T-helper 17 cell (primary cell): ENCODE results near the gene ASS1. TPM values are rescaled to one million over a fixed set of nuclear protein-coding genes. Genes with fewer than 3 reads are reported as not detected.

ENCODE experiments used
- ATAC-seq: fragments of 150-1000 bp; cut with Tn5 transposase; 2 replicates; pipeline ENCODE4 v1.10.0; 2021; ENCODE audit warnings: mild to moderate bottlenecking, moderate library complexity
- DNase-seq, 3 donors: peaks; one replicate each; pipeline versions ENCODE4 v3.0.0 to v3.0.0-alpha.2; 2020 to 2021
- H3K9me3 ChIP-seq: one replicate; pipeline ENCODE4 v1.7.0; 2013; ENCODE audit warnings: low read length, mild to moderate bottlenecking; ENCODE audit not compliant: control insufficient read depth, poor library complexity, severe bottlenecking
- H3K27ac Mint-ChIP-seq: one replicate; pipeline ENCODE4 v1.8.0; 2022; ENCODE audit warnings: mild to moderate bottlenecking, moderate library complexity, mixed read lengths
- H3K27me3 Mint-ChIP-seq: one replicate; pipeline ENCODE4 v1.8.0; 2022; ENCODE audit warnings: mixed read lengths
- H3K36me3 Mint-ChIP-seq: one replicate; pipeline ENCODE4 v1.8.0; 2022; ENCODE audit warnings: low read depth, mixed read lengths
- H3K4me1 Mint-ChIP-seq: one replicate; pipeline ENCODE4 v1.8.0; 2022; ENCODE audit warnings: mild to moderate bottlenecking, mixed read lengths
- H3K4me3 Mint-ChIP-seq: one replicate; pipeline ENCODE4 v1.8.0; 2022; ENCODE audit warnings: mild to moderate bottlenecking, moderate library complexity, mixed read lengths
- total RNA-seq, 4 donors: library from RNA in 2 of 4; stranded (reverse) in 2 of 4; gene quantifications; one replicate each; pipeline ENCODE4 v1.2.3 and lab custom pipeline; 2022 to 2026

The ASS1 gene
- total RNA-seq, 2 donors from 2014 or later = not detected

DNA sequence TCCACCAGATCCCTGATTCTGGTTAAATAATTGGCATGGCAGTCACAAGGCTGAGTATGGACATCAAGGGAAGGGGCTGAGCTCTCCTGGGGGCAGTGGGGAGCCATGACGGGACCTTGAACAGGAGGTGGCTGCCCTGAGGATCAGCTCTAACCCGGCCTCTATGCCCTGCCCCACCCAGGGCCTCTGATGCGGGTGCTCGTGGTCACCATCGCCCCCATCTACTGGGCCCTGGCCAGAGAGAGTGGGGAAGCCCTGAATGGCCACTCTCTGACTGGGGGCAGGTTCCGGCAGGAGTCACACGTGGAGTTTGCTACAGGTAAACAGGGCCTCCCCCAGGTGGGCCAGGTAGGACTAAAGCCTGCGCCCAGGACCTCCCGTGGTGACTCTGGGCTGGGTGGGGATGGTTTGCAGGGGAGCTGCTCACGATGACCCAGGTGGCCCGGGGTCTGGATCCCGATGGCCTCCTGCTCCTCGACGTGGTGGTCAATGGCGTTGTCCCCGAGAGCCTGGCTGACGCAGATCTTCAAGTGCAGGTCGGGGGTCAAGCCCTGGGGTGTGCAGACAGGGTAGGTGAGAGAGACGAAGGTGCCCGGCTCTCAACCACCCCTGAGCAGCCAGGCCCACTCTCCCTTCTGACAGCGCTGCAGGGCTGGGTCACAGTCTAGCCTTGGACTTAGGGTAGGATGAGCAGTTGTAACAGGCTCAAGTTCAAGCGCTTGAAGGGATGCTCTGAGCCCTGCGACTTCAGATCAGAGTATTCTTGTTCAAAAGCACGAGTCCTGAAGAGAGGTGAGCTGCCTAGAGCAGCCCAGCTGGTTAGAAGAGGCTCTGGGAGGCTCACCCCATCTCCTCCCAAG lies 19.9 kb upstream of the ASS1 start:
- no peaks in the 10 kb centered on the region for H3K9me3 ChIP-seq
- Mint-ChIP-seq H3K4me1 (peaks cover 2% of the 10 kb centered on the region), H3K36me3 (peaks cover 2% of the 10 kb centered on the region), H3K27ac (no peak overlapping the region), H3K27me3 (peaks cover 39% of the 10 kb centered on the region), H3K4me3 (no peak overlapping the region)
- no peak for ATAC-seq
- DNase-seq = no peak

DNA sequence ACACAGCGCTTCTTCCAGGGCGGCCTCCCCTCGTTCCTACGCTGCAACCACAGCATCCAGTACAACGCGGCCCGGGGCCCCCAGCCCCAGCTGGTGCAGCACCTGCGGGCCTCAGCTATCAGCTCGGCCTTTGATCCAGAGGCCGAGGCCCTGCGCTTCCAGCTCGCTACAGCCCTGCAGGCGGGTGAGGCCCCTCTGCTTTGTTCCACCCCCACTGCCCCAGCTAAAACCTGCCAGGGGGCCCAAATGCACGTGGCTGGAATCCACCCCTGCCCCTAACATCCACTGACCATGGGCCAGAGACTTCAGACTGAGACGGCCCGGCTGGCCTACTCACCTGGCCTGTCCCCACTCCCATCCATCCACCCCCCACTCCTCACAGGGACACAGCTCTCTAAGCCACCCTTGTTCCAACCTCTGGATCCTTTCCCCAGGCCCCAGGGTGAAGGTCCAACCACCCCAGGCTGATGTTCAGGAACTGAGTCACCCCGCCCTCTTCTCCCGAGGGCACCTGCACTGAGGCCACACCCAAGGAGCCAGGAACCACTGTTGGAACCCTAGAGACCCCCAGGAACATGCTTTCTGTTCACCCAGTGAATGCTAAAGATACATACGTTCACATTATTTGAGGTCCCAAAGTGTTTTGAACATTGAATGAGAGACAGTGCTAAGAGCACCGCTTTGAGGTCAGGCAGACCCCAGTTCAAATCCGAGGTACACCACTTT lies 18.9 kb upstream of the ASS1 start:
- no peak overlapping the region for H3K4me3 Mint-ChIP-seq
- no peaks in the 10 kb centered on the region for H3K9me3 ChIP-seq
- peaks cover 3% of the 10 kb centered on the region for H3K36me3 Mint-ChIP-seq
- no peak overlapping the region for H3K27ac Mint-ChIP-seq
- DNase-seq = no peak
- ATAC-seq = no peak
- peaks cover 42% of the 10 kb centered on the region for H3K27me3 Mint-ChIP-seq
- H3K4me1 Mint-ChIP-seq = peaks cover 2% of the 10 kb centered on the region

DNA sequence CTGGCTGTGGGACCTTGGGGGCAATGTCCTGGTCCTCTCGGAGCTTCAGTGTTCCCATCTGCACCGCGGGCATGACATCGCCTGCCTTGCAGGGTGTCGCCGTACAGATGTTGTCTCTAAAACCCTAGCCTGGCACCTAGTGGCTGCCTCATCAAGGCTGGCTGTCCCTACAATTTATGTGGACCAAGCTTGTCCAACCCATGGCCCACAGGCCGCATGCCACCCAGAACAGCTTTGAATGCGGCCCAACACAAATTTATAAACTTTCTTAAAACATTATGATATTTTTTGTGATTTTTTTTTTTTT lies 18.3 kb upstream of the ASS1 start:
- ATAC-seq = no peak
- Mint-ChIP-seq H3K4me3 (no peak overlapping the region), H3K27me3 (peaks cover 42% of the 10 kb centered on the region), H3K4me1 (peaks cover 2% of the 10 kb centered on the region), H3K36me3 (peaks cover 3% of the 10 kb centered on the region), H3K27ac (no peak overlapping the region)
- H3K9me3 ChIP-seq = no peaks in the 10 kb centered on the region
- no peak for DNase-seq

DNA sequence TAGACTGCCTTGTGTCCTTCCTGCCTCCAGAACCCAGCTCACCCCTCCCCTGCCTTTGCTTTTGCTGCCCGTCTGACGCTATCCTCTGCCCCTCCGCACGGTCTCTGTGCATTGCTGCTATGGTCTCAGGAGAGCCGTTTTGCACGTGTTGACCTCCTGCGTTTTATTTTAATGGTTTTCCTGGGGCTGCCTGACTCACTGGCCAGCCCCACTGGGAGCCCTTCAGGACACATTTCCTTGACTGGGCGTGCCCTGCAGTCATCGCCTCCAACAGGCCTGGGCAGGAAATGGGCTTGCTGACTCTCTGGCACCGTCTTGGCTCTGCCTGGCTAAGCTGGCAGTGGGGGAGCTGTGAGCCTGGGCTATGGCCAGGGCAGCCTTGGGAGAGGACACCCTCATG lies 17.9 kb upstream of the ASS1 start:
- no peaks in the 10 kb centered on the region for H3K9me3 ChIP-seq
- Mint-ChIP-seq H3K4me3 (no peak overlapping the region), H3K27ac (no peak overlapping the region), H3K27me3 (peaks cover 37% of the 10 kb centered on the region), H3K36me3 (peaks cover 3% of the 10 kb centered on the region), H3K4me1 (peaks cover 2% of the 10 kb centered on the region)
- ATAC-seq (no peak), DNase-seq (no peak)

DNA sequence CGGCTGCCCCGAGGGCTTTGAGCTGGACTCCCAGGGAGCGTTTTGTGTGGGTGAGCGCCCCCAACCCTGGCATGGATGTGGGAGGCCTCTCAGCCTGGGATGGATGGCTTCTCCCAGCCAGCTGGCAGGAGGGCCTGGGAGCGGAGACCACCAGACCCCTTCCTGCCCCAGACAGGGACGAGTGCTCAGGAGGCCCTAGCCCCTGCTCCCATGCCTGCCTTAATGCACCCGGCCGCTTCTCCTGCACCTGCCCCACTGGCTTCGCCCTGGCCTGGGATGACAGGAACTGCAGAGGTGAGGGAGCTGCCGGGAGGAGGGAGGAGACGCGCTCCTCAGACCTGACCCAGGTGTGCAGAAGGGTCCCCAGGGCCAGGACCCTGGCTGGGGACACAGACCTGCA lies 17.4 kb upstream of the ASS1 start:
- Mint-ChIP-seq H3K4me3 (no peak overlapping the region), H3K36me3 (peaks cover 3% of the 10 kb centered on the region), H3K4me1 (peaks cover 2% of the 10 kb centered on the region), H3K27ac (no peak overlapping the region), H3K27me3 (peaks cover 35% of the 10 kb centered on the region)
- H3K9me3 ChIP-seq = no peaks in the 10 kb centered on the region
- DNase-seq (no peak), ATAC-seq (no peak)

DNA sequence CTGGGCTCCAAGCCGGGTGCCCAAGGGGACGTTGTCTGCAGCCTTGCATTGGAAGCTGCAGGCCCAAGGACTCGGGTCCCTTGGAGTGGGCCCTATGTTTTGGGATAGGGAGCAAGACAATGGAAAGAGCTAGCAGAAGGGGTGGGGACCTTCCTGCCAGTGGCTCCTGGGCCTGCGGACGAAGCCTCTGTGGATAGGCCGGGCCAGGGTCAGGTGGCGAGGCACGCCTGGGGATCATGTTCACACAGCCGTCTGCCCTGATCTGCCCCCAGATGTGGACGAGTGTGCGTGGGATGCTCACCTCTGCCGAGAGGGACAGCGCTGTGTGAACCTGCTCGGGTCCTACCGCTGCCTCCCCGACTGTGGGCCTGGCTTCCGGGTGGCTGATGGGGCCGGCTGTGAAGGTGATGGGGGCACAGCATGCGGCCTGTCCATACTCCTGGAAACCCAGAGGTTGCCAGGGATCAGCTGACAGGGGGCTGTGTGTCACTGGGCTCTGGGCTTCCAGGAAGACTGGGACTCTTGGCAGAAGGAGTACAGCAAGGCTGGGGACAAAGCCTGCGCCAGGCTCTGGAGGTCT lies 16.6 kb upstream of the ASS1 start:
- Mint-ChIP-seq H3K36me3 (peaks cover 3% of the 10 kb centered on the region), H3K4me3 (no peak overlapping the region), H3K4me1 (peaks cover 4% of the 10 kb centered on the region), H3K27ac (no peak overlapping the region), H3K27me3 (peaks cover 34% of the 10 kb centered on the region)
- DNase-seq (no peak), ATAC-seq (no peak)
- H3K9me3 ChIP-seq = no peaks in the 10 kb centered on the region

GRCh38 chr9:130429381-130429780 lies 15.4 kb upstream of the ASS1 start:
- DNase-seq = no peak
- peaks cover 3% of the 10 kb centered on the region for H3K36me3 Mint-ChIP-seq
- H3K27ac Mint-ChIP-seq = no peak overlapping the region
- peaks cover 4% of the 10 kb centered on the region for H3K4me1 Mint-ChIP-seq
- H3K4me3 Mint-ChIP-seq = no peak overlapping the region
- ATAC-seq = no peak
- H3K9me3 ChIP-seq = no peaks in the 10 kb centered on the region
- H3K27me3 Mint-ChIP-seq = peaks cover 29% of the 10 kb centered on the region

- peaks cover 27% of the 10 kb centered on the region for H3K27me3 Mint-ChIP-seq
- H3K27ac Mint-ChIP-seq = no peak overlapping the region
- peaks cover 4% of the 10 kb centered on the region for H3K4me1 Mint-ChIP-seq
- H3K4me3 Mint-ChIP-seq = no peak overlapping the region
- ATAC-seq (no peak), DNase-seq (no peak)
- H3K36me3 Mint-ChIP-seq = peaks cover 3% of the 10 kb centered on the region
- no peaks in the 10 kb centered on the region for H3K9me3 ChIP-seq
These were observed 14.9 kb upstream of the ASS1 start for GRCh38 chr9:130429831-130430230.

DNA sequence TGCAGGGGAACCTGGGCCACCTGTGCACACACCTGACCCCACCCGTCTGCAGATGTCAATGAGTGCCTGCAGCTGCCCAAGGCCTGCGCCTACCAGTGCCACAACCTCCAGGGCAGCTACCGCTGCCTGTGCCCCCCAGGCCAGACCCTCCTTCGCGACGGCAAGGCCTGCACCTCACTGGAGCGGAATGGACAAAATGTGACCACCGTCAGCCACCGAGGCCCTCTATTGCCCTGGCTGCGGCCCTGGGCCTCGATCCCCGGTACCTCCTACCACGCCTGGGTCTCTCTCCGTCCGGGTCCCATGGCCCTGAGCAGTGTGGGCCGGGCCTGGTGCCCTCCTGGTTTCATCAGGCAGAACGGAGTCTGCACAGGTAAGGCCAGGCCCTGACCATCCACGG lies 14.5 kb upstream of the ASS1 start:
- peaks cover 4% of the 10 kb centered on the region for H3K4me1 Mint-ChIP-seq
- no peak overlapping the region for H3K27ac Mint-ChIP-seq
- ATAC-seq (no peak), DNase-seq (no peak)
- peaks cover 3% of the 10 kb centered on the region for H3K36me3 Mint-ChIP-seq
- peak overlapping the region; percentile 5 for H3K4me3 Mint-ChIP-seq
- no peaks in the 10 kb centered on the region for H3K9me3 ChIP-seq
- H3K27me3 Mint-ChIP-seq = peaks cover 27% of the 10 kb centered on the region

DNA sequence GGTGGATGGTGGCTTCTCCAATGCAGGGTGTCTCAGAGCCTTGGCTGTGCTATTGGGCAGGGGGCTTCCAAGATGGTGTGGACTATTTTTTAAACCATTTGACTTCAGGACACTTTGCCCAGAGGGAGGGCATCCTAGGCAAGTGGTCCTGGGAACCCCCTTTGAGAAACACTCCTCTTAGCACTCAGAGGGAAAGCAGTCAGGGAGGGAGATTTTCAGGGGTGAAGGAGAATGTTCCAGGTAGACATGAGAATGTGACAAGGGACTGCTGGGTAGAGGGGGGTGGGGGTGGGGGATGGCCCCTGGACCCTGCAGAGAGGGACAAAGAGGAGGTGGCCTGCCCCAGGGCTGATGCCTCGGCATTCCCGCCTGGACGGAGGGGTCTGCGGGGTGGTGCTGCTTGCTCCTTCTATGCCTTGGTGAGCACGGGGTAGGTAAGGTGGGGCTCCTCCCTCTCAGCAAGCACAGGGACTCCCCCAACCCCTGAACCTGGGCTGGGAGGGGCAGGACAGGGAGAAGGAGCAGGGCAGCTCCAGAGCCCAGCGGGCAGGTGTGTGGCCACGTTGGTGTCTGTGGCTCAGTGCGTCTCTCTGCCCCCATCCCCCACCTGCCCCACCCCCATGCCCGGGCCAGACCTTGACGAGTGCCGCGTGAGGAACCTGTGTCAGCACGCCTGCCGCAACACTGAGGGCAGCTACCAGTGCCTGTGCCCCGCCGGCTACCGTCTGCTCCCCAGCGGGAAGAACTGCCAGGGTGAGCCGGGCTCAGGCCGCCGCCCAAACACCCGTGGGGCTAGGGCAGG lies 13.8 kb upstream of the ASS1 start:
- Mint-ChIP-seq H3K4me3 (no peak overlapping the region), H3K27ac (no peak overlapping the region)

DNA sequence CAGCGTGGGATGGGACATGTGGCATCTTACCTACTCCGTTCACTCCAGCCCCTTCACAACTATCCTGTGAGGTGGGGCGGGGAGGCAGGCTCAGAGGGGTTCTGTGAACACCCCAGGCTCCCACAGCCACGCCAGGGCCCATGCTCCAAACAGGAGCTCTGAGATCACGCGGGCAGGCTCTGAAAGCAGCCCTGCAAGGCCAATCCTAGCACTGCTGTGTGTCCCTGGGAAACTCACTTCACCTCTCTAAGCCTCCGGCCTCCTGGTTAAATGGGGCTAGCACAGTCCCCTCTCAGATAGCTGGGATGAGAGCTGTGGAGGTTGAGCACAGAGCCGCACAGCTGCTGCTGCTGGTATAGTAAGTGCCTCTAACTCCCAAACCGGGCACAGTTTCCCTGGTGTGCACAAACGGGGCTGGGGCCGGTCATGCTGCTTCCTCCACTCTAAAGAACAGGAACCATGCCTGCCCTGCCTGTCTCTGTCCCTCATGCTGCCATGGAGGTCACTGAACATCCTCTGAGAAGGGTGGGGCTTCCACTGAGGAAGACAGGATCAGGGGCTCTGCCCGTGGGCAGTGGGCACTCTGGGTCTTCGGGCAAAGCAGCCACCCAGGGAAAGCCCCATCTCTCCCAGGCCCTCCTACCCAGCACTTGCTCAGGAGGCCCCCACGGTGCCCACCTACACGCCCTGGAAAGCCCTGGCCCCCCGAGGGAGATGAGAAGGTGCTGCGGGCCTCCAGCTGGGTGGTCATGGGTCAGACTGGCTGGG lies 13.0 kb upstream of the ASS1 start:
- Mint-ChIP-seq H3K4me1 (peaks cover 4% of the 10 kb centered on the region), H3K27me3 (peaks cover 30% of the 10 kb centered on the region), H3K4me3 (no peak overlapping the region), H3K27ac (no peak overlapping the region), H3K36me3 (peaks cover 3% of the 10 kb centered on the region)
- DNase-seq (no peak), ATAC-seq (no peak)
- no peaks in the 10 kb centered on the region for H3K9me3 ChIP-seq

More for the DNA sequence above, 13.8 kb upstream of the ASS1 start:
- DNase-seq (no peak), ATAC-seq (no peak)
- H3K36me3 Mint-ChIP-seq = peaks cover 3% of the 10 kb centered on the region
- peaks cover 4% of the 10 kb centered on the region for H3K4me1 Mint-ChIP-seq
- peaks cover 30% of the 10 kb centered on the region for H3K27me3 Mint-ChIP-seq
- H3K9me3 ChIP-seq = no peaks in the 10 kb centered on the region

- H3K9me3 ChIP-seq = no peaks in the 10 kb centered on the region
- no peak for DNase-seq
- Mint-ChIP-seq H3K27me3 (peaks cover 32% of the 10 kb centered on the region), H3K36me3 (peaks cover 4% of the 10 kb centered on the region), H3K4me3 (peak overlapping the region; percentile 37), H3K4me1 (peaks cover 4% of the 10 kb centered on the region), H3K27ac (no peak overlapping the region)
- ATAC-seq = no peak
These were observed 12.4 kb upstream of the ASS1 start for GRCh38 chr9:130432362-130432761.
